HepG2 (cell line): ENCODE measurements around the gene ANP32A. TPM values are rescaled to one million over a fixed set of nuclear protein-coding genes. Genes with fewer than 3 reads are reported as not detected.

ENCODE experiments used
- ATAC-seq: fragments of 200-7000 bp; cut with Tn5 transposase; 3 replicates; pipeline ENCODE4 v1.9.1; 2020; ENCODE audit warnings: mild to moderate bottlenecking, moderate library complexity
- BruUV-seq: library from RNA; stranded (reverse); fragments of 400-500 nt; replicated peaks from 2 replicates; lab custom pipeline; 2021; lab: Mats Ljungman, UMichigan
- CTCF ChIA-PET: fragments of 300-600 bp; formaldehyde crosslinking; extraction: SDS; loops from one replicate; lab custom pipeline; 2021; ENCODE audit warnings: low total read pairs, inconsistent platforms, low intra/inter-chr PET ratio; lab: Yijun Ruan, JAX
- POLR2A ChIA-PET: fragments of 350-600 bp; sonication (Branson Sonifier 250); formaldehyde crosslinking; loops from one replicate; lab custom pipeline; 2020; ENCODE audit warnings: antibody characterized with exemption, inconsistent platforms; lab: Yijun Ruan, JAX
- DNase-seq: peaks from one replicate; pipeline ENCODE4 v3.0.0-alpha.2; 2015; ENCODE audit warnings: low spot score
- FAIRE-seq: peaks from 3 replicates; lab custom pipeline; 2011; peaks lifted over from hg19 to GRCh38; lab: Jason Lieb, UNC
- H2AFZ ChIP-seq: one replicate; pipeline ENCODE4 v1.6.1; 2011; ENCODE audit warnings: low read length, inconsistent platforms
- H3K27ac ChIP-seq: fragments of 300-600 bp; 3 replicates; pipeline ENCODE4 v1.8.0; 2011; ENCODE audit warnings: mixed run types, mild to moderate bottlenecking, mixed read lengths, low read length, inconsistent platforms; ENCODE audit not compliant: insufficient read depth; ENCODE audit errors: extremely low read length
- H3K27me3 ChIP-seq, 2 experiments: fragments of 200-600 bp in 1 of 2; 2 replicates in 1 of 2; 3 replicates in 1 of 2; pipeline versions ENCODE4 v1.6.0 to v1.8.0; 2011; ENCODE audit warnings: low read length in 2 of 2, mild to moderate bottlenecking in 2 of 2, moderate library complexity in 2 of 2, inconsistent platforms in 1 of 2; ENCODE audit not compliant: insufficient read depth in 2 of 2, control insufficient read depth in 1 of 2
- H3K36me3 ChIP-seq, 2 experiments: fragments of 200-600 bp in 1 of 2; replicated peaks in 1 of 2; 2 replicates in 1 of 2; 3 replicates in 1 of 2; pipeline versions ENCODE4 v1.5.1 to v1.8.0; 2011; ENCODE audit warnings: low read length in 2 of 2, inconsistent platforms in 1 of 2; ENCODE audit not compliant: insufficient read depth in 2 of 2, control insufficient read depth in 1 of 2
- H3K4me1 ChIP-seq: 2 replicates; pipeline ENCODE4 v1.5.1; 2012; ENCODE audit warnings: low read length, inconsistent platforms; ENCODE audit not compliant: insufficient read depth
- H3K4me2 ChIP-seq: 2 replicates; pipeline ENCODE4 v1.6.0; 2011; ENCODE audit warnings: low read depth, low read length, inconsistent platforms
- H3K4me3 ChIP-seq, 3 experiments: fragments of 200-600 bp in 1 of 3; sonication (generic), shearing (Covaris generic) in 1 of 3; replicated peaks in 1 of 3; 2 replicates each; pipeline ENCODE4 v1.5.1; 2011 to 2016; ENCODE audit warnings: low read length in 3 of 3, inconsistent platforms in 2 of 3, low read depth in 2 of 3, mild to moderate bottlenecking in 2 of 3, control low read depth in 1 of 3, mixed read lengths in 1 of 3; ENCODE audit not compliant: insufficient read depth in 1 of 3
- H3K79me2 ChIP-seq: one replicate; pipeline ENCODE4 v1.6.1; 2011; ENCODE audit warnings: low read length, inconsistent platforms; ENCODE audit not compliant: insufficient read depth
- H3K9ac ChIP-seq: 2 replicates; pipeline ENCODE4 v1.6.0; 2011; ENCODE audit warnings: mild to moderate bottlenecking, low read depth, low read length, inconsistent platforms; ENCODE audit not compliant: insufficient read depth
- H3K9me3 ChIP-seq: 2 replicates; pipeline ENCODE4 v1.5.1; 2012; ENCODE audit warnings: mild to moderate bottlenecking, low read length
- H4K20me1 ChIP-seq: 2 replicates; pipeline ENCODE4 v1.6.0; 2011; ENCODE audit warnings: inconsistent platforms, mild to moderate bottlenecking, low read length, moderate library complexity; ENCODE audit not compliant: insufficient read depth
- CBX1 ChIP-seq: IDR thresholded peaks from one replicate; pipeline ENCODE4 v1.6.1; 2016; ENCODE audit warnings: antibody characterized with exemption, low read depth
- MXD1 ChIP-seq: sonication (generic); formaldehyde crosslinking; IDR thresholded peaks from 2 replicates; pipeline ENCODE4 v1.4.0; 2020; ENCODE audit warnings: mild to moderate bottlenecking, missing genetic modification reagents
- NCOA5 ChIP-seq: sonication (generic); formaldehyde crosslinking; IDR thresholded peaks from 2 replicates; pipeline ENCODE4 v1.4.0; 2020; ENCODE audit warnings: missing genetic modification reagents
- SAP130 ChIP-seq: IDR thresholded peaks from 2 replicates; pipeline ENCODE4 v1.6.1; 2016; ENCODE audit warnings: low read depth
- SCMH1 ChIP-seq: sonication (generic); formaldehyde crosslinking; IDR thresholded peaks from 2 replicates; pipeline ENCODE4 v1.9.0; 2021; ENCODE audit warnings: missing genetic modification reagents, mild to moderate bottlenecking, borderline replicate concordance
- TBP ChIP-seq: sonication (generic); formaldehyde crosslinking; IDR thresholded peaks from 2 replicates; pipeline ENCODE4 v1.5.0; 2020; ENCODE audit warnings: missing genetic modification reagents
- ZKSCAN1 ChIP-seq: fragments of 150-350 bp; IDR thresholded peaks from 2 replicates; pipeline ENCODE4 v1.6.1; 2014; ENCODE audit warnings: low read length
- ZNF224 ChIP-seq: sonication (generic); formaldehyde crosslinking; IDR thresholded peaks from 2 replicates; pipeline ENCODE4 v1.5.0; 2020; ENCODE audit warnings: mild to moderate bottlenecking, missing genetic modification reagents
- ZNF30 ChIP-seq: sonication (generic); formaldehyde crosslinking; IDR thresholded peaks from 2 replicates; pipeline ENCODE4 v1.5.0; 2020; ENCODE audit warnings: mild to moderate bottlenecking, missing genetic modification reagents
- ZNF549 ChIP-seq: sonication (generic); formaldehyde crosslinking; IDR thresholded peaks from 2 replicates; pipeline ENCODE4 v1.5.0; 2020; ENCODE audit warnings: missing genetic modification reagents
- ZNF644 ChIP-seq: IDR thresholded peaks from 2 replicates; pipeline ENCODE4 v1.6.1; 2016; ENCODE audit warnings: low read depth
- ZNF660 ChIP-seq: sonication (generic); formaldehyde crosslinking; IDR thresholded peaks from 2 replicates; pipeline ENCODE4 v1.5.1; 2020; ENCODE audit warnings: mild to moderate bottlenecking, low read depth, missing genetic modification reagents, borderline replicate concordance
- WGBS: methylation state at CpG from one replicate; pipeline ENCODE4 v1.1.6; 2017; ENCODE audit warnings: low lambda C conversion rate; 5-methylcytosine and 5-hydroxymethylcytosine counted together
- in situ Hi-C: cut with HindIII; loops from 2 replicates; pipeline ENCODE4 v1.10.0; 2017; ENCODE audit warnings: low pct_unique_long_range_greater_than_20kb; ENCODE audit not compliant: extremely low pct_ligation_motif_present
- intact Hi-C: fragments of 100-400 bp; cut with micrococcal nuclease; formaldehyde crosslinking; loops from one replicate; pipeline ENCODE4 v1.10.0; 2022; ENCODE audit not compliant: unreplicated experiment
- polyA plus RNA-seq, 8 experiments: library from polyadenylated mRNA; depleted of rRNA in 3 of 8; stranded (reverse) in 7 of 8; unstranded in 1 of 8; fragments of >200 nt; fragmentation: Illumina TruSeq in 4 of 8; extraction: Trizol in 4 of 8; gene quantifications; 2 replicates each; pipeline versions ENCODE4 v1.2.1 to v1.2.3, GENCODE V29; 2011 to 2016; ENCODE audit warnings: low read depth in 4 of 8, missing spikeins in 1 of 8, mixed read lengths in 1 of 8; ENCODE audit not compliant: insufficient read depth in 1 of 8
- total RNA-seq, 5 experiments: library from RNA; depleted of rRNA; stranded (reverse); fragments of >200 nt; fragmentation: Illumina TruSeq; extraction: Trizol; gene quantifications; 2 replicates each; pipeline ENCODE4 v1.2.3, GENCODE V29; 2016; ENCODE audit warnings: low read depth in 1 of 5

ANP32A gene
- total and polyA plus RNA-seq, 2 of the 13 experiments (the other 11 are each of a cell fraction or from before 2014, with no cell fraction given), result 60.6 to 206 TPM

- TF ChIP-seq ZNF644 (no peak), MXD1 (CRISPR knock-in tag) (no peak), SCMH1 (no peak), ZNF660 (CRISPR knock-in tag) (no peak), ZNF224 (CRISPR knock-in tag) (no peak), TBP (no peak), ZNF549 (CRISPR knock-in tag) (no peak), CBX1 (no peak), NCOA5 (CRISPR knock-in tag) (no peak), SAP130 (no peak)
These were observed 14.3 kb downstream of the ANP32A start (continued) for GRCh38 chr15:68806220-68807060.

- whole genome bisulfite sequencing, result 94% methylated on average over 8 of the region's 8 CpGs
- Histone ChIP-seq H3K79me2 (peaks cover 94% of the 10 kb centered on the region), H4K20me1 (peaks cover 89% of the 10 kb centered on the region), H3K36me3 (peaks cover 7 to 30% of the 10 kb centered on the region in 2 experiments), H3K9me3 (no peaks in the 10 kb centered on the region), H3K9ac (no peak overlapping the region), H2AFZ (no peak overlapping the region), H3K27ac (no peak overlapping the region), H3K4me2 (no peak overlapping the region), H3K4me3 (no peak overlapping the region), H3K27me3 (no peaks in the 10 kb centered on the region), H3K4me1 (peaks cover 24% of the 10 kb centered on the region)
- ATAC-seq, result no peak
- no peak for DNase-seq
- no peak for FAIRE-seq
- BruUV-seq, result no TSS peak
- in situ Hi-C loops, result loop anchor here (25.0 kb wide), 1 partner anchor 660 kb away; the partner anchor contains the start of gene RPLP1
- intact Hi-C loops, result loop anchor here (2.0 kb wide), 1 partner anchor 26 kb away; no protein-coding TSS in a partner anchor
- ChIA-PET CTCF (no interaction called here), POLR2A (no interaction called here)
- TF ChIP-seq ZNF30 (CRISPR knock-in tag) (no peak), ZKSCAN1 (no peak)
These were observed 18.3 kb downstream of the ANP32A start for GRCh38 chr15:68802373-68802772.
